ENCODE data around the gene MAP10. TPM values are rescaled to one million over a fixed set of nuclear protein-coding genes. Genes with fewer than 3 reads are reported as not detected.

Gene MAP10
- total and polyA plus RNA-seq, 10 of the 15 experiments (the other 5 are each of a cell fraction or from before 2014, with no cell fraction given) = 0.85 to 5.0 (median 4.3) TPM

DNA sequence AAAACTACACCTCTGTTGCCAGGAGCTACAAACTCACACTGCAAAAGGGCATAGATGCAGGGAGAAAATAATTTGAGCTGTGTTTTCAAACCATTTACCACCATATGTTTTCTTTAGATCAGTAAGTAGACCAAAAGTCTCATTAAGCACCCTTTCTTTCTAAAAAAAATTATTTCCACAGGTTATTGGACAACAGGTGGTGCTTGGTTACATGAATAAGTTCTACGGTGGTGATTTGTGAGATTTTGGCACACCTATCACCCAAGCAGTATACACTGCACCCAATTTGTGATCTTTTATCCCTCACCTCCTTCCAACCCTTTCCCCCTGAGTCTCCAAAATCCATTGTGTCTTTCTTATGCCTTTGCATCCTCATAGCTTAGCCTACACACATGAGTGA, 21.1 kb downstream of the MAP10 start:
- Histone ChIP-seq H3K9ac (ENCODE audit: control insufficient read depth, insufficient read depth, low read length) (no peak overlapping the region), H3K27me3 (replicated peaks in 1 of 2; ENCODE audit: control insufficient read depth in 2 of 2, insufficient read depth in 2 of 2, low read length in 1 of 2) (no peaks in the 10 kb centered on the region), H3K4me1 (ENCODE audit: control insufficient read depth, insufficient read depth, low read length) (no peaks in the 10 kb centered on the region), H3K27ac (ENCODE audit: control insufficient read depth, insufficient read depth) (no peak overlapping the region), H3K4me2 (ENCODE audit: control insufficient read depth, insufficient read depth) (no peak overlapping the region), H2AFZ (ENCODE audit: control insufficient read depth, low read depth, low read length) (no peak overlapping the region), H3K4me3 (no peak overlapping the region), H3K36me3 (ENCODE audit: control insufficient read depth in 2 of 2, insufficient read depth in 2 of 2, low read length in 1 of 2) (no peaks in the 10 kb centered on the region), H4K20me1 (ENCODE audit: control insufficient read depth, insufficient read depth) (no peaks in the 10 kb centered on the region), H3K9me3 (replicated peaks; ENCODE audit: control insufficient read depth, insufficient read depth, low read length) (no peaks in the 10 kb centered on the region), H3K79me2 (ENCODE audit: control insufficient read depth, insufficient read depth, low read length) (no peaks in the 10 kb centered on the region)
- RAD21 ChIA-PET (ENCODE audit: unreplicated experiment) = no interaction called here
- DNase-seq (ENCODE audit: low read depth, low spot score) (no peak), ATAC-seq (no peak), FAIRE-seq (no peak)
- CTCF ChIA-PET = no interaction called here
- no TSS peak for BruUV-seq (replicated peaks)
- intact Hi-C loops (cut with micrococcal nuclease; ENCODE audit: unreplicated experiment) (no loop called here), in situ Hi-C loops (cut with MboI) (no loop called here)
- POLR2A ChIA-PET = no interaction called here
- SMC1A ChIA-PET (ENCODE audit: uncharacterized antibody, unreplicated experiment) = no interaction called here
- WGBS (ENCODE audit: insufficient coverage, insufficient replicate concordance, low lambda C conversion rate, missing lambda C conversion rate) = 59% methylated on average over 1 of the region's 1 CpG
- TF ChIP-seq PAX5 (IDR thresholded peaks at IDR 0.05; ENCODE audit: borderline replicate concordance, low read depth, low read length) = no peak
- TF ChIP-seq TBL1XR1 (IDR thresholded peaks at IDR 0.05; ENCODE audit: low read depth, low read length) = no peak
- TF ChIP-seq RBBP5 (conservative IDR thresholded peaks at IDR 0.05) = no peak

DNA sequence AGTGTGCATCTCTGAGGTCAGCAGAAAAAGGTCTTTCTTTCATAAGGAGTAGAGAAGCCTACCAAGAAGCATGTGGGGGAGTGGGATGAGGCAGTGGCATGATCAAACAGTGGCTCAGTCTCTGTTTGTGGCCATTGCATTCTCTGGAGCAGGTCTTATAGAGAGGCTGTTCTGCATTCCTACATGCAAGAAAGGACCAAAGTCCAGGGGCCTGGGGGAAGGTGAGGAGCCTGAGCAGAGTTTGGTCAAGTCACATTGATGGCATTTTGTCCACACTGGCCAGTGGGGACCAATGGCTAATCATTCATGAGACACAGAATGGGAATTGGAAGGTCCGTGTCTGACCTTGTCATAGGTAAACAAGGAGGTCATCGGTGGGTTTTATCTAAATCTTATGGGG, 25.4 kb downstream of the MAP10 start:
- no TSS peak for BruUV-seq (replicated peaks)
- no peak overlapping the region for H3K9ac ChIP-seq (ENCODE audit: control insufficient read depth, insufficient read depth, low read length)
- DNase-seq (ENCODE audit: low read depth, low spot score) = no peak
- FAIRE-seq = no peak
- ChIA-PET CTCF (no interaction called here), RAD21 (ENCODE audit: unreplicated experiment) (no interaction called here), POLR2A (no interaction called here), SMC1A (ENCODE audit: uncharacterized antibody, unreplicated experiment) (no interaction called here)
- no peaks in the 10 kb centered on the region for H3K79me2 ChIP-seq (ENCODE audit: control insufficient read depth, insufficient read depth, low read length)
- no peak overlapping the region for H2AFZ ChIP-seq (ENCODE audit: control insufficient read depth, low read depth, low read length)
- H3K27ac ChIP-seq (ENCODE audit: control insufficient read depth, insufficient read depth) = no peak overlapping the region
- H3K4me3 ChIP-seq = no peak overlapping the region
- no peaks in the 10 kb centered on the region for H3K9me3 ChIP-seq (replicated peaks; ENCODE audit: control insufficient read depth, insufficient read depth, low read length)
- H3K27me3 ChIP-seq (replicated peaks in 1 of 2; ENCODE audit: control insufficient read depth in 2 of 2, insufficient read depth in 2 of 2, low read length in 1 of 2) = no peaks in the 10 kb centered on the region; a peak in 2 of 4 replicates
- 95% methylated on average over 2 of the region's 2 CpGs for WGBS (ENCODE audit: insufficient coverage, insufficient replicate concordance, low lambda C conversion rate, missing lambda C conversion rate)
- H3K4me1 ChIP-seq (ENCODE audit: control insufficient read depth, insufficient read depth, low read length) = no peaks in the 10 kb centered on the region
- ATAC-seq = no peak
- H3K4me2 ChIP-seq (ENCODE audit: control insufficient read depth, insufficient read depth) = no peak overlapping the region
- in situ Hi-C loops (cut with MboI) (no loop called here), intact Hi-C loops (cut with micrococcal nuclease; ENCODE audit: unreplicated experiment) (no loop called here)
- H3K36me3 ChIP-seq (ENCODE audit: control insufficient read depth in 2 of 2, insufficient read depth in 2 of 2, low read length in 1 of 2) = no peaks in the 10 kb centered on the region
- H4K20me1 ChIP-seq (ENCODE audit: control insufficient read depth, insufficient read depth) = no peaks in the 10 kb centered on the region
- TF ChIP-seq, protein P1, sequence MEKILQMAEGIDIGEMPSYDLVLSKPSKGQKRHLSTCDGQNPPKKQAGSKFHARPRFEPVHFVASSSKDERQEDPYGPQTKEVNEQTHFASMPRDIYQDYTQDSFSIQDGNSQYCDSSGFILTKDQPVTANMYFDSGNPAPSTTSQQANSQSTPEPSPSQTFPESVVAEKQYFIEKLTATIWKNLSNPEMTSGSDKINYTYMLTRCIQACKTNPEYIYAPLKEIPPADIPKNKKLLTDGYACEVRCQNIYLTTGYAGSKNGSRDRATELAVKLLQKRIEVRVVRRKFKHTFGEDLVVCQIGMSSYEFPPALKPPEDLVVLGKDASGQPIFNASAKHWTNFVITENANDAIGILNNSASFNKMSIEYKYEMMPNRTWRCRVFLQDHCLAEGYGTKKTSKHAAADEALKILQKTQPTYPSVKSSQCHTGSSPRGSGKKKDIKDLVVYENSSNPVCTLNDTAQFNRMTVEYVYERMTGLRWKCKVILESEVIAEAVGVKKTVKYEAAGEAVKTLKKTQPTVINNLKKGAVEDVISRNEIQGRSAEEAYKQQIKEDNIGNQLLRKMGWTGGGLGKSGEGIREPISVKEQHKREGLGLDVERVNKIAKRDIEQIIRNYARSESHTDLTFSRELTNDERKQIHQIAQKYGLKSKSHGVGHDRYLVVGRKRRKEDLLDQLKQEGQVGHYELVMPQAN (conservative IDR thresholded peaks at IDR 0.05) = no peak
- TF ChIP-seq CHD1 (IDR thresholded peaks at IDR 0.05; ENCODE audit: low read depth, low read length) (no peak), FOXM1 (IDR thresholded peaks at IDR 0.05; ENCODE audit: low read depth, low read length) (no peak), CHD4 (IDR thresholded peaks at IDR 0.05) (no peak), NFIC (IDR thresholded peaks at IDR 0.05; ENCODE audit: low read depth, low read length) (no peak), ATF7 (IDR thresholded peaks at IDR 0.05; ENCODE audit: low read depth) (no peak), ZBED1 (IDR thresholded peaks at IDR 0.05; ENCODE audit: borderline replicate concordance) (no peak), RAD21 (IDR thresholded peaks at IDR 0.05; ENCODE audit: insufficient read depth, low read depth, low read length) (no peak), BACH1 (IDR thresholded peaks at IDR 0.05; ENCODE audit: borderline replicate concordance) (no peak), LARP7 (IDR thresholded peaks at IDR 0.05) (no peak), RBBP5 (conservative IDR thresholded peaks at IDR 0.05) (no peak), YBX1 (IDR thresholded peaks at IDR 0.05) (no peak), RAD51 (IDR thresholded peaks at IDR 0.05) (no peak), ESRRA (IDR thresholded peaks at IDR 0.05; ENCODE audit: low read length) (no peak)
- TF ChIP-seq, protein P2, sequence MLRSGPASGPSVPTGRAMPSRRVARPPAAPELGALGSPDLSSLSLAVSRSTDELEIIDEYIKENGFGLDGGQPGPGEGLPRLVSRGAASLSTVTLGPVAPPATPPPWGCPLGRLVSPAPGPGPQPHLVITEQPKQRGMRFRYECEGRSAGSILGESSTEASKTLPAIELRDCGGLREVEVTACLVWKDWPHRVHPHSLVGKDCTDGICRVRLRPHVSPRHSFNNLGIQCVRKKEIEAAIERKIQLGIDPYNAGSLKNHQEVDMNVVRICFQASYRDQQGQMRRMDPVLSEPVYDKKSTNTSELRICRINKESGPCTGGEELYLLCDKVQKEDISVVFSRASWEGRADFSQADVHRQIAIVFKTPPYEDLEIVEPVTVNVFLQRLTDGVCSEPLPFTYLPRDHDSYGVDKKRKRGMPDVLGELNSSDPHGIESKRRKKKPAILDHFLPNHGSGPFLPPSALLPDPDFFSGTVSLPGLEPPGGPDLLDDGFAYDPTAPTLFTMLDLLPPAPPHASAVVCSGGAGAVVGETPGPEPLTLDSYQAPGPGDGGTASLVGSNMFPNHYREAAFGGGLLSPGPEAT (IDR thresholded peaks at IDR 0.05; ENCODE audit: low read depth) = no peak

Measured in GM12878 (cell line).